Limb (tissue), 2 donors: ENCODE results near the gene DCUN1D2.
"Not testable (repeated sequence)": the region's sequence is repeated elsewhere in the genome, so short reads cannot be mapped to it uniquely, and the experiment has no call there.

Source experiments
- DNase-seq, 2 donors: peaks; one replicate each; pipeline ENCODE4 v3.0.0-alpha.2; 2016; ENCODE audit errors: extremely low spot score in 2 of 2

Gene DCUN1D2

GRCh38 chr13:113466383-113466782 is 24.1 kb downstream of the DCUN1D2 start:
- DNase-seq, result peak in 1 of 2 donors; percentile 10

- DNase-seq, result no peak
Observed at GRCh38 chr13:113465300-113465699, 25.2 kb downstream of the DCUN1D2 start.

GRCh38 chr13:113464476-113464875 is 26.0 kb downstream of the DCUN1D2 start:
- peak in 1 of 2 donors; percentile 17 for DNase-seq

DNA sequence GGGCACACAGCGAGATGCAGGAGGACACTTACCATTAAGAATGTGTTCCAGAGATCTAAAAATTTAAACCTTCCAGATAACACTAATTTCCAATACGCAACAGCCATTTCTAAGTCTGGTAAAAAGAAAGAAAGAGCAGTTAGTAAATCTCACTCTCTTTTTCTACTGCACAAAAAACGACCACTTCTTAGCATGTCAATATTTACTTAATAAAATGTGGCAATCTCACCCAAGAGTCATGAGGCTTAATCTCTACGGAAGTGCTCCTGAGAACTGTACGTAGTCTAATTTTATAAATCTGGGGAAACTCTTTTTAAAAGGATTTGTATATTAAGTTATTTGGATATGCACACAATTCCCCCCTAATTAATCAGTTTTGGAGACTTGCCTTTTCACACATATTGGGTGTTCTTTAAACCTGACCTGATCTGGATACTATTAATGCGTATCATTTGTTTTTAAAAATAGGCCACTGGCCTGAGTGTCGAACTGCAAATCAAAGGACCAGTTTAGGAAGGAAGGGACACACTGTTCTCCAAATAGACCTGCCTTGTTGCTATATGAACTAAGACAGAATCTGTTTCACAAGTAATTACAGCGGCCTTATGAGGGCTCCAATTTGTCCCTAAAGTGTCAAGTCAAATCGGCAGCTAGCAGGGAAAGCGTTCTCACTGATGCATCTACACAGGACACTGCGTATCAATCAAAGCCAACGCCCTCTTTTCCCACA is 29.3 kb downstream of the DCUN1D2 start:
- no peak for DNase-seq

DNA sequence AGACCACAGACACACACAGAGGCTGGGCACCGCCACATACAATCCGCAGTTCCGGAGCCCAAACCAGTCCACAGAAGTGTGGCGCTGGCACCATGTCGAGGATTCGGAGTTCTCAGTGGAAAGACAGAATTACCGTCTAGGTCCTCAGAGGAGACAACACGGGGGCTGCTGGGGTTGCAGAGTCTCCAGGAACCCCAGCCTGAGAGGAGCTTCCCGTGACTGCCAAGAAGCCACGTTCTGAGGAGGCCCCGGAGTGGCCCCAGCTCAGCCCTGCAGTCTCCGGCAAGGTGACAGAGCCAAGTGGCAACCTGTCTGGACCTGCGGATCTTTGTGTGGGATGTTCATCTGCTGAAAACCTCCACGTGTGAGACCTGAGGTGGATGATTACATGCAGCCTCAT is 29.9 kb downstream of the DCUN1D2 start:
- DNase-seq, result no peak

DNA sequence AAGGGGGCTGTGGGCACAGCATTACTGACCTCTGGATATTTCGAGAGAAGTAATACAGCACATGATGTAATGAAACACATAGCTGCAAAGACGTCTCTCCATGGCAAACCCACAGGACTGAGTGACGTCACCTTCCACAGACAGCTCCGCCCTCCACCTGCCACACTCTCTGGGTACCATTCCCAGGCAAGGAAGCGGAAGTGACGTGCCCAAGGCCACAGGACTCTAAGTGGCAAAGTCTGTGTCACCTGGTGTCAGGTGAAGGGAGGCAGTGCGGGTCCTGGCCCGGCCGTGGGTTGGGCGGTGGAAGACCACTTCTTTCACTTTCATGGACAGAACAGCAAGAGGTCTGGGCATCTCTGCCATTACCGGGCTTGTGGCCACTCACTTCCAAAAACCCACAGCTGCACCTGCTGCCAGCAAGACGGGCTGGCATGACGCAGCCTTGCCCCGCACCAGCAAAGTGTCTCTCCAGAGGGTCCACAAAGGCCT is 30.4 kb downstream of the DCUN1D2 start:
- DNase-seq, result no peak

DNA sequence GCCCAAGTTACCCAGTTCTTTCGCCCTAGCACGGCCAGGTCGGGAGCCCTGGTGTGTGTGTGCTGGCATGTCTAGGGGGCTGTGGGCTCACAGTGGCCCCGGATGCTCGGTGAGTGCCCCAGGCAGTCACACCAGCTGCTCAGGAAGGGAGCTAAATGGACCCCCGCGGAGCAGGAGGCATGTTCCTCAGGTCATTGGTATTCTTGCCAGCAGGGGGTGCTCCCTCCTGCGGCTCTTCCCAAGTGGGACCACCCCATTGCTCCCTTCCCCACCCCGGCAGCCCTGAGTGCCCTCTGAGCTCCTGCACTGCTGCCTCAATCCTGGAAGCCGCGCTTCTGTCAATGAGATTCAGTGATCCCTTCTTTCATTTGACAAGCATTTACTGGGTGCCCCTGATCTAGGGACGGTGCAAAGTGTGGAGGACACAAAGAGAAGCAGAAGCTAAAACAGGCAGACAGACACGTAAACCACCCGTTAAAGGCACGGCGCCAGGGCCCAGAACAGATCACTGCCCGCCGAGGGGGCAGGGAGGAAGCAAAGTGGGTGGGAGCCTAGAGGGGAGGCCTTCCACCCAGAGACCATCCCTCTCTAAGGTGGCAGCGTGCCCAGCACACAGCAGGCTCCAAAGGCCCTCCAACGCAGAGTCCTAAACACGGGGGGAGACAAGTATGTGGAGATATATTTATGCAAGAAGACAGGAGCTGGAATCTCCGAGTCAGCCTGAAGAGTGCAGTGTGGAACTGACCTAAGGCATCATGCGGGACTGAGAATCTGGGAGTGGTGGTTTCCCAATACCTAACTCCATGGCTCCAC is 32.1 kb downstream of the DCUN1D2 start:
- DNase-seq, result no peak

- DNase-seq, result no peak
Observed at GRCh38 chr13:113457510-113457909, 33.0 kb downstream of the DCUN1D2 start.

DNA sequence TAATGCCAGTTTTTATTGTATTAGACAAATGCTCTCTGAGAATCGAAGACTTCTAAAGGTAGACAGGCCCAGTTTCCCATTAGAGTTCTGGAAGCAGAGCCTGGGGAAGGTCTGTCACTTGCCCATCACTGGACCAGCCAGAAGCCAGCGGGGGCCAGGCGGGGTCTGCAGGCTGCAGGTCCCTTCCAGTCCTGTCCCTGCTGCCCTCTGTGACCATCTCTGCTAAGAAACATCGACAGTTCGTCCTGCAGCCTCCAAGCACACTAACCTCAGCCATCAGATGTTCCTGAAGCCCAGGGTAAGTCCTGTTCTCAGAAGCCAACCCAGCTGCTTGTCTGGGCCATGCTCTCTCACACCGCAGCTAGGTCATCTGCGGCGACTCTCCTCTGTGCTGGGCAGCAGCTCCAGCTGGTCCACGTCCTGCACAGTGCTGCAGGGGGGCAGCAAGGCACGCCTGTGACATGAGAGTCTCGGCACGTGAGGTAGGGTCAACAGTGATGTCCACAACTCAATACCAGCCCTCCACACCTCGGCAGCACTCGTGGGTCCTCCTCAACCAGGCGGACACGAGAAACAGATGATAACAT is 34.3 kb downstream of the DCUN1D2 start:
- no peak for DNase-seq

DNA sequence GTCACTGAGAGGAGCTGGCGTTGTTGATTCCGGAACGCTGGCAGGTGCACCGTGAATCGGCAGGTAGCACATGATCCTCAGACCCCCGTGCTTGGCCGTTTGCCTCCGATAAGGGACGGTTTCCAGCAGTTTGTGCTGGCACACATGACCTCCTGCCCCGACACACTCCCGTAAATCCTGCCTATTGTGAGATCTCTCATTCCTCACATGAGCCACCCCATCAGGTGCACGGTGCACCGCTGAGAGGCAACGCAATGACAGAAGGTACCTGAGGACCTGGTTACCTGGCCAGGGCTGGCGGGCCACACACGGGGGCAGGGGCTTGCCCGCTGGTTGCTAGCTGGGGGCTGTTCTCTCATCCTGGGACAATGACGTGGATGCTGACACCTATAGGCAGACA is 35.1 kb downstream of the DCUN1D2 start:
- DNase-seq, result no peak

- no peak for DNase-seq
Observed at GRCh38 chr13:113454936-113455335, 35.6 kb downstream of the DCUN1D2 start.

DNA sequence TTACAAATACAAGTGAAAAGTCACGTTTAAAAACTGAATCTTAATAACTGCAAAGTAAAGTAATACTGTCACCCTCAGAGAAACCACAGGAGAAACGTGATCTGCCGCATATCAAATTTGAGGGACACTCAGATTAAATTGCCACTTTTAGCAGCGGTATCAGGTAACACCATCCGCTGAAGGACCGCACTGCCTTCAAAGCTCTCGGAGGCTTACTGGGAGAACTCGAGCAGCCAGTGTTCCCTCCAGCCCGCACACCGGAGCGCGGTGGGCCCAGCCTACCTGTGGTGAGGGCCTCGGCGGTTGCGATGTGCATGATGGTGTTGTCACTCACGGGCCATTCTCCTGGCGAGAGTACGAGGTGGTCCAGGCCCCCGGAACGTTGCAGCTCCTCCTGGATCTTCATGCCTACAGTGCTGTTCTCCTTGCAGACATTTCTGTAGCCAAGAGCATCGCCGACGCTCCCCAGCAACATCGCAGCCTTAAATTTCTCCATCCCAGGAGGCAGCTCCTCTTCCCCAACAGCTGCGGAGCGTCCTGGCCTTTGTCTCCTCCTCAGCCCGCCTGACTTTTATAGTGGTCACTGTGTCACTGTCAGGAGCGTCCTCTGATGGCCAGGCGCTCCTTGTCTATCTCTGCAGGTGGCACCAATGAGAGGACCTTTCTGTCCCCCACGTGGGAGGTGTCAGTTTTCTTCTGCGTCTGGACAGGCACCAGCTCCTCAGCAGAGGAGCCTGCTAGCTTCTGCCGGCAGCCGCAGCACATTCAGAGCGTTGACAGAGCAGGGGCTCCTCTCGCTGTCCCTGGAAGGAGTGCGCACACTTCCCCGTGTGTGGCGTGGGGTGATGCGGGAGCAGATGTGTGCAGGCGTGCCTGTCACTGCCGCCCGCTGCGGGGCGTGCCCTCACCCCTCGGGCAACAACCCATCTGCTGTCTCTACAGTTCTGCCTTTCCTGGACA is 37.3 kb downstream of the DCUN1D2 start, which contains the start of gene ADPRHL1:
Gene ADPRHL1, minus strand, starts transcription at position 547 of the 960 bp plus-strand sequence. Its CDS starts 51 bp downstream, at position 496.
- peak in 1 of 2 donors; percentile 26 for DNase-seq

DNA sequence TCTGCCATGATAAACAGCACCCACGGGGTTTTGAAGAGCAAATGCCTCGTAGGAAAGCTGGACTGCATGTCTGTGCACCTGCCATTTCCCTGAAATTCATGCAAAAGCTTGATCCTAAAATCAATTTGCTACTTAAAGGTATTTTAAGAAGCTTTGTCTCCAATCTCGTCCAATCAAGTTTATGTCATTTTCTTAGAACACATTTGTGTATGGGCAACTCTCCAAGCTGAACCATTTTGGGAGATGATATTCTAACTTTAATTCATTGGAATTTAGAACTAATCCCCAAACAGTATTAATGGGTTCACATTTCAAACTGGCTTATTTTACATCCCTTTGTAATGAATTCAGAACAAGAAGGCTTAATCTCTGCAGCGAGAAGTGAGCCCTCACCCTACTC is 38.0 kb downstream of the DCUN1D2 start:
- no peak for DNase-seq

DNA sequence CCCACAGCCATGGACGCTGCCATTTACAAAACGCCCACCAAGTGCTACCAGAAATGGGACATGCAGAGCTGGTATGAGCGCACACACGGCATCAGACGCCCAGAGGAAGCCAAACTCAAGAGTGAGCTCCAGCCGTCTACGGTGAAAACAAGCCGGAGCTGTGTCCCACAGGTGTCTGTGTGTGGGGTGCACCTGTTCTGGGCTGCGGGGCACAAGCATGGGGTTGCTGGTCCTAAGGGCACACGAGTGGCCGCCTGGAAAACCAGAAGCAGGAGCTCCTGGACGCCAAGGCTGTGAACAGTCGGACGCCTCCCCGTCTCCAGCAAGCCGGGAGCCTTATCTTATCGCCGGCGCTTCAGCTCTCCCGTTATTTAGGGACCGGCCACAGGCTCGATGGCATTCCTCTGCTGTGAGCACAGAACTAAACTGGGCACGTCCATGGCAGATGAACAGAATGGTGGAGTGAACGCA is 38.5 kb downstream of the DCUN1D2 start:
- DNase-seq, result no peak

DNA sequence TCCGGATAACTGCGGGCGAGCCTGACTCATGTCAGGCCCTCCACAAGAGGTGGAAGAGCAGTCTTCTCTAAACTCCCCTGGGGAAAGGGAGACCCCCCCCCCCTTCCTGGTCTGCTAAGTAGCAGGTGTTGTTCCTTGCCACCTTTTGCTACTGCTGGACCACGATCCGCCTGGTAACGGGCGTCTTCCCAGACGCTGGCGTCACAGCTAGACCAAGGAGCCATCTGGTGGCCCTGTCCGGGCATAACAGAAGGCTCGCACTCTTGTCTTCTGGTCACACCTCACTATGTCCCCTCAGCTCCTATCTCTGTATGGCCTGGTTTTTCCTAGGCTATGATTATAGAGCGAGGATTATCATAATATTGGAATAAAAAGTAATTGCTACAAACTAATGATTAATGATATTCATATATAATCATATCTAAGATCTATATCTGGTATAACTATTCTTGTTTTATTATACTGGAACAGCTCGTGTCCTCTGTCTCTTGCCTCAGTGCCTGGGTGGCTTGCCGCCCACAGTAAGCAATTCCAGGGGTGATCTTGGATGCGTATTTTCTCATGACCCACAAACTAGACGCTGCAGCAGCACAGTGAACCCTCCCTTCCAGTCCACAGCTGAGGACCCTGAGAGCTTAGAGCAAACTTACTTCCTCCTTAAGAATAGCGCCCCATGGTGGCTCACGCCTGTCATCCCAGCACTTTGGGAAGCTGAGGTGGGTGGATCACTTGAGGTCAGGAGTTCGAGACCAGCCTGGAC is 39.5 kb downstream of the DCUN1D2 start:
- peak in 1 of 2 donors; percentile 56 for DNase-seq

DNA sequence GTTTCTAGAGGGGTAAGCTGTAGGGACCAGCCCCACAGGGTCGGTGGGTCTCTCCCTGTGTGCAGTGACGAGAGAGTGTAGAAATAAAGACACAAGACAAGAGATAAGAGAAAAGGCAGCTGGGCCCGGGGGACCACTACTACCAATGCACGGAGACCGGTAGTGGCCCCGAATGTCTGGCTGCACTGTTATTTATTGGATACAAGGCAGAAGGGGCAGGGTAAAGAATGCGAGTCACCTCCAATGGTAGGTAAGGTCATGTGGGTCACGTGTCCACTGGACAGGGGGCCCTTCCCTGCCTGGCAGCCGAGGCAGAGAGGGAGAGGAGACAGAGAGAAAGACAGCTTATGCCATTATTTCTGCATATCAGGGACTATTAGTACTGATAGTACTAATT is 40.2 kb downstream of the DCUN1D2 start:
- not testable (repeated sequence) for DNase-seq

GRCh38 chr13:113449693-113450347 is 40.7 kb downstream of the DCUN1D2 start:
- no peak for DNase-seq

- no peak for DNase-seq
Observed at GRCh38 chr13:113448885-113449692, 41.4 kb downstream of the DCUN1D2 start.

GRCh38 chr13:113448545-113448884 is 42.0 kb downstream of the DCUN1D2 start:
- DNase-seq, result no peak
